HepG2 (cell line): Measurements from ENCODE around the gene SPATA21. TPM values are rescaled to one million over a fixed set of nuclear protein-coding genes. Genes with fewer than 3 reads are reported as not detected.
"Not testable (repeated sequence)": the region's sequence is repeated elsewhere in the genome, so short reads cannot be mapped to it uniquely, and the experiment has no call there.

Experiments
- ATAC-seq: fragments of 200-7000 bp; cut with Tn5 transposase; 3 replicates; pipeline ENCODE4 v1.9.1; 2020; ENCODE audit warnings: mild to moderate bottlenecking, moderate library complexity
- Bru-seq: library from RNA; stranded (reverse); fragments of 400-500 nt; gene quantifications from one replicate; lab custom pipeline; 2021; lab: Mats Ljungman, UMichigan
- BruChase-seq, 2 experiments: library from RNA; stranded (reverse); fragments of 400-500 nt; gene quantifications; one replicate each; lab custom pipeline; 2021; lab: Mats Ljungman, UMichigan
- BruUV-seq: library from RNA; stranded (reverse); fragments of 400-500 nt; replicated peaks from 2 replicates; lab custom pipeline; 2021; lab: Mats Ljungman, UMichigan
- CTCF ChIA-PET: fragments of 300-600 bp; formaldehyde crosslinking; extraction: SDS; loops from one replicate; lab custom pipeline; 2021; ENCODE audit warnings: low total read pairs, inconsistent platforms, low intra/inter-chr PET ratio; lab: Yijun Ruan, JAX
- POLR2A ChIA-PET: fragments of 350-600 bp; sonication (Branson Sonifier 250); formaldehyde crosslinking; loops from one replicate; lab custom pipeline; 2020; ENCODE audit warnings: antibody characterized with exemption, inconsistent platforms; lab: Yijun Ruan, JAX
- DNase-seq: peaks from one replicate; pipeline ENCODE4 v3.0.0-alpha.2; 2015; ENCODE audit warnings: low spot score
- FAIRE-seq: peaks from 3 replicates; lab custom pipeline; 2011; peaks lifted over from hg19 to GRCh38; lab: Jason Lieb, UNC
- H2AFZ ChIP-seq: one replicate; pipeline ENCODE4 v1.6.1; 2011; ENCODE audit warnings: low read length, inconsistent platforms
- H3K27ac ChIP-seq: fragments of 300-600 bp; 3 replicates; pipeline ENCODE4 v1.8.0; 2011; ENCODE audit warnings: mixed run types, mild to moderate bottlenecking, mixed read lengths, low read length, inconsistent platforms; ENCODE audit not compliant: insufficient read depth; ENCODE audit errors: extremely low read length
- H3K27me3 ChIP-seq, 2 experiments: fragments of 200-600 bp in 1 of 2; 2 replicates in 1 of 2; 3 replicates in 1 of 2; pipeline versions ENCODE4 v1.6.0 to v1.8.0; 2011; ENCODE audit warnings: low read length in 2 of 2, mild to moderate bottlenecking in 2 of 2, moderate library complexity in 2 of 2, inconsistent platforms in 1 of 2; ENCODE audit not compliant: insufficient read depth in 2 of 2, control insufficient read depth in 1 of 2
- H3K36me3 ChIP-seq, 2 experiments: fragments of 200-600 bp in 1 of 2; replicated peaks in 1 of 2; 2 replicates in 1 of 2; 3 replicates in 1 of 2; pipeline versions ENCODE4 v1.5.1 to v1.8.0; 2011; ENCODE audit warnings: low read length in 2 of 2, inconsistent platforms in 1 of 2; ENCODE audit not compliant: insufficient read depth in 2 of 2, control insufficient read depth in 1 of 2
- H3K4me1 ChIP-seq: 2 replicates; pipeline ENCODE4 v1.5.1; 2012; ENCODE audit warnings: low read length, inconsistent platforms; ENCODE audit not compliant: insufficient read depth
- H3K4me2 ChIP-seq: 2 replicates; pipeline ENCODE4 v1.6.0; 2011; ENCODE audit warnings: low read depth, low read length, inconsistent platforms
- H3K4me3 ChIP-seq, 3 experiments: fragments of 200-600 bp in 1 of 3; sonication (generic), shearing (Covaris generic) in 1 of 3; replicated peaks in 1 of 3; 2 replicates each; pipeline ENCODE4 v1.5.1; 2011 to 2016; ENCODE audit warnings: low read length in 3 of 3, inconsistent platforms in 2 of 3, low read depth in 2 of 3, mild to moderate bottlenecking in 2 of 3, control low read depth in 1 of 3, mixed read lengths in 1 of 3; ENCODE audit not compliant: insufficient read depth in 1 of 3
- H3K79me2 ChIP-seq: one replicate; pipeline ENCODE4 v1.6.1; 2011; ENCODE audit warnings: low read length, inconsistent platforms; ENCODE audit not compliant: insufficient read depth
- H3K9ac ChIP-seq: 2 replicates; pipeline ENCODE4 v1.6.0; 2011; ENCODE audit warnings: mild to moderate bottlenecking, low read depth, low read length, inconsistent platforms; ENCODE audit not compliant: insufficient read depth
- H3K9me3 ChIP-seq: 2 replicates; pipeline ENCODE4 v1.5.1; 2012; ENCODE audit warnings: mild to moderate bottlenecking, low read length
- H4K20me1 ChIP-seq: 2 replicates; pipeline ENCODE4 v1.6.0; 2011; ENCODE audit warnings: inconsistent platforms, mild to moderate bottlenecking, low read length, moderate library complexity; ENCODE audit not compliant: insufficient read depth
- DRAP1 ChIP-seq: IDR thresholded peaks from 2 replicates; pipeline ENCODE4 v1.6.1; 2016; ENCODE audit warnings: missing genetic modification reagents, missing compliant biosample characterization
- NAIF1 ChIP-seq: sonication (generic); formaldehyde crosslinking; IDR thresholded peaks from 2 replicates; pipeline ENCODE4 v1.5.0; 2020; ENCODE audit warnings: mild to moderate bottlenecking, missing genetic modification reagents, borderline replicate concordance
- POGZ ChIP-seq: sonication (generic); formaldehyde crosslinking; IDR thresholded peaks from 2 replicates; pipeline ENCODE4 v1.4.0; 2020; ENCODE audit warnings: mild to moderate bottlenecking, missing genetic modification reagents
- PTBP1 ChIP-seq: fragments of 200-400 bp; formaldehyde crosslinking; IDR thresholded peaks from 2 replicates; pipeline ENCODE4 v1.6.1; 2018; ENCODE audit warnings: low read length, low read depth; ENCODE audit not compliant: poor library complexity, severe bottlenecking
- ZNF101 ChIP-seq: sonication (generic); formaldehyde crosslinking; IDR thresholded peaks from 2 replicates; pipeline ENCODE4 v1.4.0; 2020; ENCODE audit warnings: mild to moderate bottlenecking, low read depth, missing genetic modification reagents, borderline replicate concordance
- ZNF232 ChIP-seq: sonication (generic); formaldehyde crosslinking; IDR thresholded peaks from 2 replicates; pipeline ENCODE4 v1.4.0; 2020; ENCODE audit warnings: missing genetic modification reagents, borderline replicate concordance
- WGBS: methylation state at CpG from one replicate; pipeline ENCODE4 v1.1.6; 2017; ENCODE audit warnings: low lambda C conversion rate; 5-methylcytosine and 5-hydroxymethylcytosine counted together
- in situ Hi-C: cut with HindIII; loops from 2 replicates; pipeline ENCODE4 v1.10.0; 2017; ENCODE audit warnings: low pct_unique_long_range_greater_than_20kb; ENCODE audit not compliant: extremely low pct_ligation_motif_present
- intact Hi-C: fragments of 100-400 bp; cut with micrococcal nuclease; formaldehyde crosslinking; loops from one replicate; pipeline ENCODE4 v1.10.0; 2022; ENCODE audit not compliant: unreplicated experiment
- long read RNA-seq, 2 experiments: library from RNA in 1 of 2; library from polyadenylated mRNA in 1 of 2; stranded (forward) in 1 of 2; unstranded in 1 of 2; transcript quantifications; one replicate each; pipeline ENCODE4 v2.0.0, GENCODE V29; 2019 to 2022
- polyA minus RNA-seq, 3 experiments: library from RNA; depleted of rRNA, polyadenylated mRNA; stranded (reverse); fragments of >200 nt; gene quantifications; 2 replicates each; pipeline ENCODE4 v1.2.3, GENCODE V29; 2011; ENCODE audit warnings: low replicate concordance in 1 of 3
- polyA plus RNA-seq, 8 experiments: library from polyadenylated mRNA; depleted of rRNA in 3 of 8; stranded (reverse) in 7 of 8; unstranded in 1 of 8; fragments of >200 nt; fragmentation: Illumina TruSeq in 4 of 8; extraction: Trizol in 4 of 8; gene quantifications; 2 replicates each; pipeline versions ENCODE4 v1.2.1 to v1.2.3, GENCODE V29; 2011 to 2016; ENCODE audit warnings: low read depth in 4 of 8, missing spikeins in 1 of 8, mixed read lengths in 1 of 8; ENCODE audit not compliant: insufficient read depth in 1 of 8
- total RNA-seq, 5 experiments: library from RNA; depleted of rRNA; stranded (reverse); fragments of >200 nt; fragmentation: Illumina TruSeq; extraction: Trizol; gene quantifications; 2 replicates each; pipeline ENCODE4 v1.2.3, GENCODE V29; 2016; ENCODE audit warnings: low read depth in 1 of 5

The SPATA21 gene
- total RNA-seq (2016; rRNA removed; fragmentation: Illumina TruSeq; extraction: Trizol) (0.21 and 0.80 TPM in 2 replicates), polyA plus RNA-seq (2011; rRNA removed) (1.4 and 1.8 TPM in 2 replicates), polyA minus RNA-seq (2011; rRNA and poly(A)+ RNA removed; ENCODE audit: low replicate concordance) (0.26 TPM in 1 of 2 replicates, not detected in the other), Bru-seq, nascent RNA (percentile 30 among the genes with signal in this experiment), BruChase-seq, experiment 1, labeled RNA remaining after a 6-hour chase (percentile 18 among the genes with signal in this experiment), BruChase-seq, experiment 2, labeled RNA remaining after a 2-hour chase (percentile 20 among the genes with signal in this experiment)
- 0.35 and 0.51 TPM in 2 replicates for total RNA-seq (2016; cell fraction: cytosol; rRNA removed; fragmentation: Illumina TruSeq; extraction: Trizol; ENCODE audit: low read depth)
- total RNA-seq (2016; cell fraction: insoluble cytoplasmic fraction; rRNA removed; fragmentation: Illumina TruSeq; extraction: Trizol) = 0.25 and 0.74 TPM in 2 replicates
- 0.21 and 0.40 TPM in 2 replicates for total RNA-seq (2016; cell fraction: membrane; rRNA removed; fragmentation: Illumina TruSeq; extraction: Trizol)
- total RNA-seq (2016; cell fraction: nucleus; rRNA removed; fragmentation: Illumina TruSeq; extraction: Trizol) = 1.3 and 1.5 TPM in 2 replicates
- 0.54 and 1.0 TPM in 2 replicates for polyA plus RNA-seq (2011; cell fraction: cytosol; rRNA removed)
- polyA plus RNA-seq (2011; cell fraction: nucleus; rRNA removed) = 7.5 and 11.1 TPM in 2 replicates
- polyA plus RNA-seq (2012) = 0.85 and 0.95 TPM in 2 replicates
- polyA plus RNA-seq (2016; cell fraction: cytosol; fragmentation: Illumina TruSeq; extraction: Trizol; ENCODE audit: low read depth) = 0.08 and 0.24 TPM in 2 replicates
- 0.33 and 0.38 TPM in 2 replicates for polyA plus RNA-seq (2016; cell fraction: insoluble cytoplasmic fraction; fragmentation: Illumina TruSeq; extraction: Trizol; ENCODE audit: low read depth)
- 0.07 and 0.15 TPM in 2 replicates for polyA plus RNA-seq (2016; cell fraction: membrane; fragmentation: Illumina TruSeq; extraction: Trizol; ENCODE audit: low read depth)
- 4.4 and 5.3 TPM in 2 replicates for polyA plus RNA-seq (2016; cell fraction: nucleus; fragmentation: Illumina TruSeq; extraction: Trizol; ENCODE audit: insufficient read depth, low read depth)
- polyA minus RNA-seq (2011; cell fraction: cytosol; rRNA and poly(A)+ RNA removed) = 0.30 and 0.70 TPM in 2 replicates
- 0.75 and 0.77 TPM in 2 replicates for polyA minus RNA-seq (2011; cell fraction: nucleus; rRNA and poly(A)+ RNA removed)
- long read RNA-seq, experiment 1 = 0 reads
- long read RNA-seq, experiment 2 = 0 reads

GRCh38 chr1:16436946-16437474 lies at the start of gene SPATA21:
TSS of gene SPATA21 (minus strand) at chr1:16437424. CDS start at chr1:16431371, 6,053 bp downstream.
- H3K9me3 ChIP-seq = no peaks in the 10 kb centered on the region
- H3K9ac ChIP-seq = peak within 1 kb of the TSS; percentile 39; the same call in 1 of the 2 replicates
- BruUV-seq = no TSS peak
- H4K20me1 ChIP-seq = no peaks in the 10 kb centered on the region
- no peaks in the 10 kb centered on the region; a peak in 1 of 5 replicates for H3K27me3 ChIP-seq
- in situ Hi-C loops (no loop called here), intact Hi-C loops (no loop called here)
- H3K36me3 ChIP-seq = no peaks in the 10 kb centered on the region
- H3K4me2 ChIP-seq = 0 out of 2 replicates have a peak within 1 kb of the TSS, but pooled peaks have one; percentile 2
- H3K27ac ChIP-seq = no peak within 1 kb of the TSS
- 10% methylated on average over 2 of the region's 3 CpGs for whole genome bisulfite sequencing
- peaks cover 31% of the 10 kb centered on the region for H3K4me1 ChIP-seq
- ChIA-PET POLR2A (no interaction called here), CTCF (no interaction called here)
- no peak within 1 kb of the TSS for H3K4me3 ChIP-seq
- peak within 1 kb of the TSS; percentile 15 for H2AFZ ChIP-seq
- DNase-seq (no peak), FAIRE-seq (no peak), ATAC-seq (no peak)
- TF ChIP-seq DRAP1 (no peak), NAIF1 (no peak), PTBP1 (no peak), ZNF101 (CRISPR knock-in tag) (no peak), ZNF232 (CRISPR knock-in tag) (no peak), POGZ (no peak)
- TF ChIP-seq, all 625 proteins: peak for 0
- H3K79me2 ChIP-seq = peaks cover 13% of the 10 kb centered on the region

- H4K20me1 ChIP-seq, H3K27ac ChIP-seq, H3K36me3 ChIP-seq, H3K27me3 ChIP-seq, H3K4me2 ChIP-seq, DNase-seq, POLR2A ChIA-PET, H3K9ac ChIP-seq, ATAC-seq, CTCF ChIA-PET, H3K79me2 ChIP-seq, H2AFZ ChIP-seq, H3K4me1 ChIP-seq, in situ Hi-C loops, H3K4me3 ChIP-seq, BruUV-seq, intact Hi-C loops, H3K9me3 ChIP-seq: not testable (repeated sequence)
- peak; percentile 39 for FAIRE-seq
Measured at GRCh38 chr1:16487011-16487410, 49.8 kb upstream of the SPATA21 start.

- H3K27ac ChIP-seq, H3K4me2 ChIP-seq, ATAC-seq, H3K9ac ChIP-seq, DNase-seq, H3K4me1 ChIP-seq, in situ Hi-C loops, H3K27me3 ChIP-seq, H4K20me1 ChIP-seq, POLR2A ChIA-PET, H3K9me3 ChIP-seq, BruUV-seq, H3K36me3 ChIP-seq, intact Hi-C loops, H3K4me3 ChIP-seq, CTCF ChIA-PET, H2AFZ ChIP-seq, H3K79me2 ChIP-seq, FAIRE-seq: not testable (repeated sequence)
- WGBS = 92% methylated on average over 2 of the region's 8 CpGs
Measured at GRCh38 chr1:16486316-16486715, 49.1 kb upstream of the SPATA21 start.
